ENCODE data around the gene IL11. TPM values are rescaled to one million over a fixed set of nuclear protein-coding genes. Genes with fewer than 3 reads are reported as not detected.

IL11 gene
- total and polyA plus RNA-seq, 2 of the 8 experiments (the other 6 are each of a cell fraction or from before 2014, with no cell fraction given), result 1.7 to 2.8 TPM

DNA sequence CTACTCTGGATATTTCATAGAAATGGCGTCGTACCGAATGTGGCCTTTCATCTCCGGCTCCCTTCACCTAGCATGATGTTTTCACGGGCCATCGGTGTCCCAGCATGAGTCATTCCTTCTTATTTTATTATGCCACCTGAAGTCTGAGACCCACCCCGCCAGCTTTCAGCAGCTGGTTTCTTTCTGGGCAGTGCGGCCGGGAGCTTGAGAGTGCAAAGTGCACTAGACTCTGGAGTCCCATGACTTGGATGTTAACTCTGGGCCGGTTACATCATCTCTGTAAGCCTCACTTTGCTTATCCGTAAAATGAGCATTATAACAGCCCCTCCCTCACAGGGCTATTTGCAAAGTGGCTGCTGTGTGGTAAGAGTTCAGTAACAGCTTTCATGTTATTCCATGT is 36.4 kb downstream of the IL11 start:
- Histone ChIP-seq H3K4me2 (ENCODE audit: insufficient read depth in 1 of 2, low read depth in 2 of 2, low read length in 2 of 2) (no peak overlapping the region), H3K23ac (ENCODE audit: insufficient read length) (no peak overlapping the region), H3K4ac (replicated peaks; ENCODE audit: insufficient read length, low read depth, low read length) (no peak overlapping the region), H3K79me1 (ENCODE audit: low read depth, low read length) (no peaks in the 10 kb centered on the region), H3K14ac (ENCODE audit: insufficient read length) (no peak overlapping the region), H4K5ac (ENCODE audit: insufficient read length, low read depth, low read length) (no peak overlapping the region), H3K56ac (replicated peaks; ENCODE audit: insufficient read length, low read depth, low read length) (no peak overlapping the region), H3K4me1 (replicated peaks in 1 of 4; ENCODE audit: control insufficient read depth in 3 of 4, insufficient read depth in 4 of 4, low read length in 3 of 4) (peaks cover 0 to 7% (median 1%) of the 10 kb centered on the region in 4 experiments; a peak in 2 of 7 replicates), H2BK15ac (ENCODE audit: low read length) (no peak overlapping the region), H3K27ac (ENCODE audit: low read depth, low read length) (no peak overlapping the region), H3K79me2 (ENCODE audit: control insufficient read depth in 1 of 2, insufficient read depth in 2 of 2, low read length in 2 of 2) (no peaks in the 10 kb centered on the region), H3K36me3 (ENCODE audit: control insufficient read depth in 2 of 4, insufficient read depth in 4 of 4, low read length in 3 of 4) (no peaks in the 10 kb centered on the region), H2BK5ac (ENCODE audit: low read depth, low read length) (peak overlapping the region; percentile 10; the same call in 1 of the 2 replicates), H2BK120ac (replicated peaks; ENCODE audit: low read depth, low read length) (no peak overlapping the region), H4K91ac (replicated peaks; ENCODE audit: insufficient read length, low read length) (no peak overlapping the region), H2BK20ac (ENCODE audit: low read length) (no peak overlapping the region), H2AFZ (ENCODE audit: low read length) (no peak overlapping the region), H3K27me3 (replicated peaks in 1 of 4; ENCODE audit: control insufficient read depth in 3 of 4, extremely low read depth in 1 of 4, insufficient read depth in 3 of 4, low read length in 3 of 4) (peaks cover 0 to 3% (median 0%) of the 10 kb centered on the region in 4 experiments; a peak in 1 of 7 replicates), H3K18ac (ENCODE audit: extremely low read depth, low read length) (no peak overlapping the region), H3K23me2 (ENCODE audit: low read depth, low read length) (peaks cover 5% of the 10 kb centered on the region; the same call in 1 of the 2 replicates), H4K20me1 (replicated peaks in 1 of 2; ENCODE audit: control insufficient read depth in 1 of 2, insufficient read depth in 2 of 2, low read length in 2 of 2) (no peaks in the 10 kb centered on the region), H3K4me3 (ENCODE audit: extremely low read depth in 1 of 4, insufficient read depth in 2 of 4, low read depth in 3 of 4, low read length in 4 of 4) (no peak overlapping the region), H3K9me3 (ENCODE audit: insufficient read depth in 2 of 2, low read depth in 1 of 2, low read length in 1 of 2) (no peaks in the 10 kb centered on the region), H3K9ac (replicated peaks in 1 of 4; ENCODE audit: extremely low read depth in 1 of 4, low read depth in 3 of 4, low read length in 3 of 4) (no peak overlapping the region), H2AK5ac (ENCODE audit: low read depth, low read length) (no peak overlapping the region), H4K8ac (ENCODE audit: extremely low read depth, insufficient read depth, low read length) (no peak overlapping the region), H2BK12ac (ENCODE audit: low read depth, low read length) (no peak overlapping the region)
- FAIRE-seq (no peak), DNase-seq (ENCODE audit: low read depth in 1 of 2, low spot score in 2 of 2) (no peak)
- ChIA-PET CTCF (ENCODE audit: partially characterized antibody) (interaction anchor here (1.0 kb wide), 1 partner anchor 15 kb away, joined by 3 read pairs; no protein-coding TSS in a partner anchor), POLR2A (ENCODE audit: partially characterized antibody) (interaction anchor here (0.6 to 2.6 kb wide), 6 partner anchors 12 to 179 kb away, joined by 3 to 10 read pairs (median 3); partner anchors contain the start of gene UBE2S)
- whole genome bisulfite sequencing, 2 experiments (ENCODE audit: extremely low coverage in 1 of 2, insufficient coverage in 1 of 2, insufficient read length in 1 of 2, insufficient replicate concordance in 2 of 2, low coverage in 1 of 2, low lambda C conversion rate in 2 of 2, missing lambda C conversion rate in 1 of 2), result 88% methylated on average over 11 of the region's 11 CpGs; no CpG with 5 or more reads in 1 of the 2 experiments
- TF ChIP-seq CHD2 (IDR thresholded peaks at IDR 0.05; ENCODE audit: low read length) (no peak), BCL11A (IDR thresholded peaks at IDR 0.05; ENCODE audit: low read depth in 2 of 2, low read length in 2 of 2) (no peak), MAX (IDR thresholded peaks at IDR 0.05) (no peak), CHD1 (IDR thresholded peaks at IDR 0.05; ENCODE audit: low read depth, low read length) (no peak), TAF1 (IDR thresholded peaks at IDR 0.05; ENCODE audit: low read depth, low read length) (no peak), CREB1 (IDR thresholded peaks at IDR 0.05) (no peak), CTCF (IDR thresholded peaks at IDR 0.05; ENCODE audit: control extremely low read depth in 1 of 3, insufficient read depth in 1 of 3, low read depth in 1 of 3, low read length in 3 of 3) (no peak), SP4 (IDR thresholded peaks at IDR 0.05; ENCODE audit: low read length) (no peak), SUZ12 (IDR thresholded peaks at IDR 0.05; ENCODE audit: low read length) (no peak), SP1 (IDR thresholded peaks at IDR 0.05; ENCODE audit: low read depth, low read length) (no peak), ASH2L (IDR thresholded peaks at IDR 0.05; ENCODE audit: low read length) (no peak), TEAD4 (IDR thresholded peaks at IDR 0.05; ENCODE audit: low read depth, low read length) (no peak), RXRA (IDR thresholded peaks at IDR 0.05; ENCODE audit: insufficient read depth, low read depth, low read length) (no peak)
